Neuronal stem cell (in vitro differentiated cells): ENCODE results near the gene CCL18.

Experiments
- DNase-seq: peaks from one replicate; pipeline ENCODE4 v3.0.0-alpha.2; 2013; ENCODE audit warnings: low spot score
- H2AFZ ChIP-seq: one replicate; pipeline ENCODE4 v1.6.1; 2013; ENCODE audit warnings: mild to moderate bottlenecking, low read length, inconsistent platforms
- H2AK5ac ChIP-seq: 2 replicates; pipeline ENCODE4 v1.6.1; 2013; ENCODE audit warnings: low read depth, mild to moderate bottlenecking, inconsistent platforms, low read length, moderate library complexity, mixed read lengths
- H2BK120ac ChIP-seq: 2 replicates; pipeline ENCODE4 v1.6.1; 2013; ENCODE audit warnings: low read depth, mild to moderate bottlenecking, inconsistent platforms, low read length, moderate library complexity, mixed read lengths
- H2BK12ac ChIP-seq: one replicate; pipeline ENCODE4 v1.6.1; 2013; ENCODE audit warnings: low read length, inconsistent platforms
- H2BK15ac ChIP-seq: 2 replicates; pipeline ENCODE4 v1.6.1; 2013; ENCODE audit warnings: mild to moderate bottlenecking, low read length, inconsistent platforms, mixed read lengths
- H2BK5ac ChIP-seq: one replicate; pipeline ENCODE4 v1.6.1; 2013; ENCODE audit warnings: inconsistent platforms, mild to moderate bottlenecking, low read length, moderate library complexity
- H3K14ac ChIP-seq: one replicate; pipeline ENCODE4 v1.6.1; 2013; ENCODE audit warnings: low read length, inconsistent platforms
- H3K18ac ChIP-seq: 2 replicates; pipeline ENCODE4 v1.6.1; 2013; ENCODE audit warnings: low read length, inconsistent platforms
- H3K23ac ChIP-seq: 2 replicates; pipeline ENCODE4 v1.6.1; 2013; ENCODE audit warnings: low read depth, mild to moderate bottlenecking, mixed read lengths, low read length, inconsistent platforms; ENCODE audit not compliant: poor library complexity
- H3K27ac ChIP-seq: replicated peaks from 3 replicates; pipeline ENCODE4 v1.5.1; 2013; ENCODE audit warnings: low read length, inconsistent platforms
- H3K27me3 ChIP-seq, 3 experiments: 2 replicates each; pipeline ENCODE4 v1.6.1; 2013; ENCODE audit warnings: low read length in 3 of 3, mild to moderate bottlenecking in 2 of 3, inconsistent platforms in 1 of 3, low read depth in 1 of 3, mixed read lengths in 1 of 3, moderate library complexity in 1 of 3; ENCODE audit not compliant: control insufficient read depth in 3 of 3, insufficient read depth in 3 of 3
- H3K36me3 ChIP-seq, 2 donors: replicated peaks in 1 of 2; 2 replicates each; pipeline ENCODE4 v1.6.1; 2013; ENCODE audit warnings: low read length in 2 of 2; ENCODE audit not compliant: control insufficient read depth in 2 of 2, insufficient read depth in 2 of 2
- H3K4ac ChIP-seq: 2 replicates; pipeline ENCODE4 v1.6.1; 2013; ENCODE audit warnings: inconsistent platforms, mild to moderate bottlenecking, low read length, moderate library complexity
- H3K4me1 ChIP-seq, 2 donors: 1 replicate in 1 of 2; 2 replicates in 1 of 2; pipeline ENCODE4 v1.6.1; 2013; ENCODE audit warnings: low read length in 2 of 2, low read depth in 1 of 2; ENCODE audit not compliant: control insufficient read depth in 2 of 2, insufficient read depth in 1 of 2
- H3K4me2 ChIP-seq: one replicate; pipeline ENCODE4 v1.6.1; 2013; ENCODE audit warnings: mild to moderate bottlenecking, low read length, inconsistent platforms; ENCODE audit not compliant: insufficient read depth, poor library complexity, severe bottlenecking
- H3K4me3 ChIP-seq, 2 donors: 2 replicates each; pipeline ENCODE4 v1.5.1; 2013; ENCODE audit warnings: low read length in 2 of 2, mild to moderate bottlenecking in 2 of 2, inconsistent platforms in 1 of 2, moderate library complexity in 1 of 2
- H3K79me1 ChIP-seq: one replicate; pipeline ENCODE4 v1.6.1; 2013; ENCODE audit warnings: low read depth, mild to moderate bottlenecking, inconsistent platforms, low read length, moderate library complexity
- H3K9ac ChIP-seq: one replicate; pipeline ENCODE4 v1.6.1; 2013; ENCODE audit warnings: mild to moderate bottlenecking, low read depth, low read length, inconsistent platforms; ENCODE audit not compliant: poor library complexity
- H3K9me3 ChIP-seq, 2 donors: replicated peaks in 1 of 2; 2 replicates each; pipeline versions ENCODE3 to v1.6.1; 2013; ENCODE audit warnings: low read length in 2 of 2, mild to moderate bottlenecking in 2 of 2, inconsistent platforms in 1 of 2, low read depth in 1 of 2, mixed read lengths in 1 of 2, moderate library complexity in 1 of 2; ENCODE audit not compliant: control insufficient read depth in 2 of 2, insufficient read depth in 1 of 2
- H4K8ac ChIP-seq: one replicate; pipeline ENCODE4 v1.6.1; 2013; ENCODE audit warnings: low read depth, mild to moderate bottlenecking, inconsistent platforms, low read length, moderate library complexity
- H4K91ac ChIP-seq: one replicate; pipeline ENCODE4 v1.6.1; 2013; ENCODE audit warnings: low read length, low read depth, mild to moderate bottlenecking, inconsistent platforms; ENCODE audit not compliant: poor library complexity
- WGBS, 2 donors: extraction: QIAGEN DNeasy Blood & Tissue Kit; methylation state at CpG; one replicate each; pipeline ENCODE4 v1.1.7; 2013; ENCODE audit warnings: missing lambda C conversion rate in 2 of 2, mixed read lengths in 1 of 2; ENCODE audit not compliant: insufficient read length in 2 of 2, insufficient replicate concordance in 1 of 2; ENCODE audit errors: extremely low coverage in 2 of 2; 5-methylcytosine and 5-hydroxymethylcytosine counted together

Gene CCL18

GRCh38 chr17:36049643-36050042 is 14.4 kb upstream of the CCL18 start:
- H3K14ac ChIP-seq = no peak overlapping the region
- H3K9ac ChIP-seq = no peak overlapping the region
- H3K27me3 ChIP-seq = no peaks in the 10 kb centered on the region
- no peaks in the 10 kb centered on the region for H3K4me1 ChIP-seq
- H2BK15ac ChIP-seq = no peak overlapping the region
- no peak overlapping the region for H2BK5ac ChIP-seq
- no peak overlapping the region for H2AK5ac ChIP-seq
- H3K4me3 ChIP-seq = no peak overlapping the region
- H2BK120ac ChIP-seq = no peak overlapping the region
- no CpG with 5 or more reads among the region's 2 CpGs for WGBS, 2 donors
- no peak overlapping the region for H3K18ac ChIP-seq
- H3K27ac ChIP-seq = no peak overlapping the region
- DNase-seq = no peak
- H3K4me2 ChIP-seq = no peak overlapping the region
- H3K36me3 ChIP-seq = no peaks in the 10 kb centered on the region
- H2BK12ac ChIP-seq = no peak overlapping the region
- H3K9me3 ChIP-seq = peaks cover 0 to 5% of the 10 kb centered on the region in 2 donors
- H4K8ac ChIP-seq = no peak overlapping the region
- H2AFZ ChIP-seq = no peak overlapping the region
- H3K4ac ChIP-seq = no peak overlapping the region
- H3K23ac ChIP-seq = no peak overlapping the region
- no peak overlapping the region for H4K91ac ChIP-seq
- no peaks in the 10 kb centered on the region for H3K79me1 ChIP-seq

- H2BK5ac ChIP-seq = no peak overlapping the region
- no peaks in the 10 kb centered on the region for H3K79me1 ChIP-seq
- H2AK5ac ChIP-seq = no peak overlapping the region
- H3K4me3 ChIP-seq = no peak overlapping the region
- H3K23ac ChIP-seq = no peak overlapping the region
- H3K4me1 ChIP-seq = no peaks in the 10 kb centered on the region
- no peak overlapping the region for H4K8ac ChIP-seq
- no peaks in the 10 kb centered on the region for H3K9me3 ChIP-seq
- H3K14ac ChIP-seq = no peak overlapping the region
- DNase-seq = no peak
- H2BK15ac ChIP-seq = no peak overlapping the region
- no peaks in the 10 kb centered on the region for H3K27me3 ChIP-seq
- H3K4me2 ChIP-seq = no peak overlapping the region
- H2BK120ac ChIP-seq = no peak overlapping the region
- H4K91ac ChIP-seq = no peak overlapping the region
- H3K36me3 ChIP-seq = no peaks in the 10 kb centered on the region
- H2BK12ac ChIP-seq = no peak overlapping the region
- no CpG with 5 or more reads among the region's 2 CpGs for WGBS, 2 donors
- H3K27ac ChIP-seq = no peak overlapping the region
- H3K18ac ChIP-seq = no peak overlapping the region
- no peak overlapping the region for H3K9ac ChIP-seq
- H3K4ac ChIP-seq = no peak overlapping the region
- H2AFZ ChIP-seq = no peak overlapping the region
These were observed 8.9 kb upstream of the CCL18 start for GRCh38 chr17:36055171-36055570.

- Histone ChIP-seq H4K8ac (no peak overlapping the region), H3K14ac (no peak overlapping the region), H3K27ac (no peak overlapping the region), H2BK5ac (no peak overlapping the region), H4K91ac (no peak overlapping the region), H3K4me1 (no peaks in the 10 kb centered on the region), H3K36me3 (no peaks in the 10 kb centered on the region), H2AFZ (no peak overlapping the region), H2BK15ac (no peak overlapping the region), H3K9ac (no peak overlapping the region), H3K9me3 (no peaks in the 10 kb centered on the region), H2BK120ac (no peak overlapping the region), H3K18ac (no peak overlapping the region), H3K4ac (no peak overlapping the region), H3K4me3 (no peak overlapping the region), H2BK12ac (no peak overlapping the region), H2AK5ac (no peak overlapping the region), H3K4me2 (no peak overlapping the region), H3K27me3 (no peaks in the 10 kb centered on the region), H3K23ac (no peak overlapping the region), H3K79me1 (no peaks in the 10 kb centered on the region)
- no peak for DNase-seq
- no CpG with 5 or more reads among the region's 4 CpGs for WGBS, 2 donors
These were observed 8.1 kb upstream of the CCL18 start for GRCh38 chr17:36055921-36056520.

- H4K8ac ChIP-seq = no peak overlapping the region
- no peaks in the 10 kb centered on the region for H3K36me3 ChIP-seq
- H3K4me3 ChIP-seq = no peak overlapping the region
- H3K79me1 ChIP-seq = no peaks in the 10 kb centered on the region
- no peaks in the 10 kb centered on the region for H3K27me3 ChIP-seq
- H3K14ac ChIP-seq = no peak overlapping the region
- H4K91ac ChIP-seq = no peak overlapping the region
- no peak overlapping the region for H2BK15ac ChIP-seq
- no peak overlapping the region for H2BK12ac ChIP-seq
- no peak for DNase-seq
- H3K4me2 ChIP-seq = no peak overlapping the region
- H2AFZ ChIP-seq = no peak overlapping the region
- H3K18ac ChIP-seq = no peak overlapping the region
- no peaks in the 10 kb centered on the region for H3K4me1 ChIP-seq
- H2AK5ac ChIP-seq = no peak overlapping the region
- H2BK120ac ChIP-seq = no peak overlapping the region
- no peak overlapping the region for H3K4ac ChIP-seq
- H2BK5ac ChIP-seq = no peak overlapping the region
- no peak overlapping the region for H3K23ac ChIP-seq
- no peaks in the 10 kb centered on the region for H3K9me3 ChIP-seq
- H3K27ac ChIP-seq = no peak overlapping the region
- no peak overlapping the region for H3K9ac ChIP-seq
These were observed 6.2 kb upstream of the CCL18 start for GRCh38 chr17:36057911-36058310.
